WTC11 (cell line): ENCODE data around the gene RGL4. TPM values are rescaled to one million over a fixed set of nuclear protein-coding genes. Genes with fewer than 3 reads are reported as not detected.

Experiments
- ATAC-seq: fragments of 200-7000 bp; cut with Tn5 transposase; 2 replicates; pipeline ENCODE4 v1.10.0; 2021; ENCODE audit warnings: mild to moderate bottlenecking, moderate library complexity
- CTCF ChIA-PET: fragments of 300-600 bp; sonication (Branson Sonifier 250); formaldehyde crosslinking; loops from one replicate; lab custom pipeline; 2021; ENCODE audit warnings: antibody characterized with exemption; lab: Charles Lee
- POLR2A ChIA-PET: fragments of 350-600 bp; sonication (Branson Sonifier 250); formaldehyde crosslinking; loops from one replicate; lab custom pipeline; 2021; ENCODE audit warnings: antibody characterized with exemption; lab: Charles Lee
- DNase-seq: peaks from one replicate; pipeline ENCODE4 v3.0.0; 2021; ENCODE audit warnings: low spot score
- H3K27ac Mint-ChIP-seq: 2 replicates; pipeline ENCODE4 v1.8.0; 2021; ENCODE audit warnings: mixed read lengths
- H3K27me3 Mint-ChIP-seq: 2 replicates; pipeline ENCODE4 v1.8.0; 2021; ENCODE audit warnings: low read depth, mild to moderate bottlenecking, moderate library complexity, mixed read lengths
- H3K36me3 Mint-ChIP-seq: 2 replicates; pipeline ENCODE4 v1.8.0; 2021; ENCODE audit warnings: mixed read lengths
- H3K4me1 Mint-ChIP-seq: 2 replicates; pipeline ENCODE4 v1.8.0; 2022; ENCODE audit warnings: mixed read lengths
- H3K4me3 Mint-ChIP-seq: 2 replicates; pipeline ENCODE4 v1.8.0; 2021; ENCODE audit warnings: mild to moderate bottlenecking, moderate library complexity, mixed read lengths
- H3K9me3 Mint-ChIP-seq: 2 replicates; pipeline ENCODE4 v1.8.0; 2021; ENCODE audit warnings: mixed read lengths
- EMX1 ChIP-seq: fragments of 250-450 bp; sonication (Bioruptor Pico); IDR thresholded peaks from 2 replicates; pipeline ENCODE4 v1.8.0; 2021; ENCODE audit warnings: mild to moderate bottlenecking
- FOXJ3 ChIP-seq: sonication (generic); formaldehyde crosslinking; IDR thresholded peaks from 2 replicates; pipeline ENCODE4 v1.9.0; 2021; ENCODE audit warnings: missing genetic modification reagents, mild to moderate bottlenecking, borderline replicate concordance
- FOXK1 ChIP-seq: sonication (generic); formaldehyde crosslinking; IDR thresholded peaks from 2 replicates; pipeline ENCODE4 v1.8.0; 2022; ENCODE audit warnings: mild to moderate bottlenecking, moderate library complexity, missing genetic modification reagents
- FOXP1 ChIP-seq: sonication (generic); formaldehyde crosslinking; IDR thresholded peaks from 2 replicates; pipeline ENCODE4 v1.8.0; 2022; ENCODE audit warnings: missing genetic modification reagents, mild to moderate bottlenecking, moderate library complexity, borderline replicate concordance
- GRHL2 ChIP-seq: fragments of 250-450 bp; sonication (Bioruptor Pico); IDR thresholded peaks from 2 replicates; pipeline ENCODE4 v1.8.0; 2022; ENCODE audit warnings: mild to moderate bottlenecking, moderate library complexity; ENCODE audit not compliant: insufficient replicate concordance, severe bottlenecking
- HMGA2 ChIP-seq: fragments of 250-450 bp; sonication (Bioruptor Pico); IDR thresholded peaks from 2 replicates; pipeline ENCODE4 v1.4.0; 2021; ENCODE audit warnings: mild to moderate bottlenecking, moderate library complexity
- NFYB ChIP-seq: sonication (generic); formaldehyde crosslinking; conservative IDR thresholded peaks from 2 replicates; pipeline ENCODE4 v1.8.0; 2022; ENCODE audit warnings: low read depth, missing genetic modification reagents
- NR1H2 ChIP-seq: sonication (generic); formaldehyde crosslinking; IDR thresholded peaks from 2 replicates; pipeline ENCODE4 v1.9.0; 2021; ENCODE audit warnings: mild to moderate bottlenecking, moderate library complexity, missing genetic modification reagents
- ZNF396 ChIP-seq: fragments of 250-450 bp; sonication (Bioruptor Pico); IDR thresholded peaks from 2 replicates; pipeline ENCODE4 v1.8.0; 2021; ENCODE audit warnings: mild to moderate bottlenecking, moderate library complexity, borderline replicate concordance
- ZNF416 ChIP-seq: fragments of 250-450 bp; sonication (Bioruptor Pico); IDR thresholded peaks from 2 replicates; pipeline ENCODE4 v1.9.0; 2021; ENCODE audit warnings: mild to moderate bottlenecking, inconsistent platforms
- total RNA-seq: library from RNA; stranded (reverse); gene quantifications from 3 replicates; pipeline ENCODE4 v1.2.3, GENCODE V29; 2021
- TF ChIP-seq, protein P1 (sequence below): sonication (generic); formaldehyde crosslinking; IDR thresholded peaks from 2 replicates; pipeline ENCODE4 v1.8.1; 2023; ENCODE audit warnings: mild to moderate bottlenecking, missing genetic modification reagents, moderate library complexity
- TF ChIP-seq, protein P2 (sequence below): sonication (generic); formaldehyde crosslinking; IDR thresholded peaks from 2 replicates; pipeline ENCODE4 v1.8.1; 2022; ENCODE audit warnings: missing genetic modification reagents, borderline replicate concordance
- TF ChIP-seq, protein P3 (sequence below): sonication (generic); formaldehyde crosslinking; IDR thresholded peaks from 2 replicates; pipeline ENCODE4 v1.8.0; 2023; ENCODE audit warnings: missing genetic modification reagents, mild to moderate bottlenecking, borderline replicate concordance
- TF ChIP-seq, protein P4 (sequence below): sonication (generic); formaldehyde crosslinking; IDR thresholded peaks from 2 replicates; pipeline ENCODE4 v1.8.0; 2022; ENCODE audit warnings: mild to moderate bottlenecking, missing genetic modification reagents
- TF ChIP-seq, protein P5 (sequence below): fragments of 250-450 bp; sonication (Bioruptor Pico); IDR thresholded peaks from 2 replicates; pipeline ENCODE4 v1.8.0; 2021; ENCODE audit warnings: mild to moderate bottlenecking
- TF ChIP-seq, protein P6 (sequence below): sonication (generic); formaldehyde crosslinking; IDR thresholded peaks from 2 replicates; pipeline ENCODE4 v1.8.1; 2023; ENCODE audit warnings: mild to moderate bottlenecking, missing genetic modification reagents, moderate library complexity
- TF ChIP-seq, protein P7 (sequence below): sonication (generic); formaldehyde crosslinking; IDR thresholded peaks from 2 replicates; pipeline ENCODE4 v1.8.1; 2022; ENCODE audit warnings: mild to moderate bottlenecking, missing genetic modification reagents, moderate library complexity, borderline replicate concordance
- TF ChIP-seq, protein P8 (sequence below): fragments of 250-450 bp; sonication (Bioruptor Pico); conservative IDR thresholded peaks from 2 replicates; pipeline ENCODE4 v1.9.0; 2021; ENCODE audit warnings: mild to moderate bottlenecking

RGL4 gene
- total RNA-seq, 1 experiment from 2014 or later = not detected

DNA sequence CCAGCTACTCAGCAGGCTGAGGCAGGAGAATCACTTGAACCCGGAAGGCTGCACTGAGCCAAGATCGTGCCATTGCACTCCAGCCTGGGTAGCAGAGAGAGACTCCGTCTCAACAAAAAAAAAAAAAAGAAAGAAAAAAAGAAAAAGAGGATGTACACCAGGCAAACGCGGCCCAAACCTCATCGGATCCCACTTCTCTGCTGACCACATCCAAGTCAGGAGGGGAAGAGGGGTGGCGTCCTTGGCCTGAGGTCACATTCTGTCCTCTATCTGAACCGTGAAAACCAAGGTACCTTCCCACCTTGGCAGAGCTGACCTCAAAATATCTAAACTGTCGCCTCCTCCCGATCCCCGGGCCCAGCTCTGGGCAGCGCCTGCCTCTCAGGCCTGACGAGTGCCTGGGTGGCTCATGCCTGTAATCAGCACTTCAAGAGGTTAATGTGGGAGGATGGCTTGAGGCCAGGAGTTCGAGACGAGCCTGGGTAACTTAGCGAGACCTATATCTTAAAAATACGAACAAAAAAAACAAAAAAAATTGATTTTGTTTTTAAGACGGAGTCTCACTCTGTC lies 25.1 kb downstream of the RGL4 start:
- H3K27me3 Mint-ChIP-seq = no peaks in the 10 kb centered on the region
- H3K36me3 Mint-ChIP-seq = peaks cover 23% of the 10 kb centered on the region
- ChIA-PET CTCF (interaction anchor here (1.1 to 1.6 kb wide), 3 partner anchors 42 to 134 kb away, joined by 3 to 12 read pairs (median 6); partner anchors contain the start of gene CHCHD10), POLR2A (no interaction called here)
- 0 out of 2 replicates have a peak, but pooled peaks cover 4% of the 10 kb centered on the region for H3K4me1 Mint-ChIP-seq
- no peaks in the 10 kb centered on the region for H3K9me3 Mint-ChIP-seq
- no peak for DNase-seq
- H3K4me3 Mint-ChIP-seq = peak overlapping the region; percentile 71
- ATAC-seq = no peak
- H3K27ac Mint-ChIP-seq = no peak overlapping the region
- TF ChIP-seq FOXP1 (CRISPR knock-in tag) = no peak
- TF ChIP-seq, protein P1, sequence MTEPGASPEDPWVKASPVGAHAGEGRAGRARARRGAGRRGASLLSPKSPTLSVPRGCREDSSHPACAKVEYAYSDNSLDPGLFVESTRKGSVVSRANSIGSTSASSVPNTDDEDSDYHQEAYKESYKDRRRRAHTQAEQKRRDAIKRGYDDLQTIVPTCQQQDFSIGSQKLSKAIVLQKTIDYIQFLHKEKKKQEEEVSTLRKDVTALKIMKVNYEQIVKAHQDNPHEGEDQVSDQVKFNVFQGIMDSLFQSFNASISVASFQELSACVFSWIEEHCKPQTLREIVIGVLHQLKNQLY (CRISPR knock-in tag) = no peak
- TF ChIP-seq FOXK1 (CRISPR knock-in tag) = no peak
- TF ChIP-seq, protein P2, sequence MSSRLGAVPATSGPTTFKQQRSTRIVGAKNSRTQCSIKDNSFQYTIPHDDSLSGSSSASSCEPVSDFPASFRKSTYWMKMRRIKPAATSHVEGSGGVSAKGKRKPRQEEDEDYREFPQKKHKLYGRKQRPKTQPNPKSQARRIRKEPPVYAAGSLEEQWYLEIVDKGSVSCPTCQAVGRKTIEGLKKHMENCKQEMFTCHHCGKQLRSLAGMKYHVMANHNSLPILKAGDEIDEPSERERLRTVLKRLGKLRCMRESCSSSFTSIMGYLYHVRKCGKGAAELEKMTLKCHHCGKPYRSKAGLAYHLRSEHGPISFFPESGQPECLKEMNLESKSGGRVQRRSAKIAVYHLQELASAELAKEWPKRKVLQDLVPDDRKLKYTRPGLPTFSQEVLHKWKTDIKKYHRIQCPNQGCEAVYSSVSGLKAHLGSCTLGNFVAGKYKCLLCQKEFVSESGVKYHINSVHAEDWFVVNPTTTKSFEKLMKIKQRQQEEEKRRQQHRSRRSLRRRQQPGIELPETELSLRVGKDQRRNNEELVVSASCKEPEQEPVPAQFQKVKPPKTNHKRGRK (CRISPR knock-in tag) = no peak
- TF ChIP-seq FOXJ3 = no peak
- no peak for TF ChIP-seq EMX1 (CRISPR knock-in tag)
- no peak for TF ChIP-seq GRHL2 (CRISPR knock-in tag)

DNA sequence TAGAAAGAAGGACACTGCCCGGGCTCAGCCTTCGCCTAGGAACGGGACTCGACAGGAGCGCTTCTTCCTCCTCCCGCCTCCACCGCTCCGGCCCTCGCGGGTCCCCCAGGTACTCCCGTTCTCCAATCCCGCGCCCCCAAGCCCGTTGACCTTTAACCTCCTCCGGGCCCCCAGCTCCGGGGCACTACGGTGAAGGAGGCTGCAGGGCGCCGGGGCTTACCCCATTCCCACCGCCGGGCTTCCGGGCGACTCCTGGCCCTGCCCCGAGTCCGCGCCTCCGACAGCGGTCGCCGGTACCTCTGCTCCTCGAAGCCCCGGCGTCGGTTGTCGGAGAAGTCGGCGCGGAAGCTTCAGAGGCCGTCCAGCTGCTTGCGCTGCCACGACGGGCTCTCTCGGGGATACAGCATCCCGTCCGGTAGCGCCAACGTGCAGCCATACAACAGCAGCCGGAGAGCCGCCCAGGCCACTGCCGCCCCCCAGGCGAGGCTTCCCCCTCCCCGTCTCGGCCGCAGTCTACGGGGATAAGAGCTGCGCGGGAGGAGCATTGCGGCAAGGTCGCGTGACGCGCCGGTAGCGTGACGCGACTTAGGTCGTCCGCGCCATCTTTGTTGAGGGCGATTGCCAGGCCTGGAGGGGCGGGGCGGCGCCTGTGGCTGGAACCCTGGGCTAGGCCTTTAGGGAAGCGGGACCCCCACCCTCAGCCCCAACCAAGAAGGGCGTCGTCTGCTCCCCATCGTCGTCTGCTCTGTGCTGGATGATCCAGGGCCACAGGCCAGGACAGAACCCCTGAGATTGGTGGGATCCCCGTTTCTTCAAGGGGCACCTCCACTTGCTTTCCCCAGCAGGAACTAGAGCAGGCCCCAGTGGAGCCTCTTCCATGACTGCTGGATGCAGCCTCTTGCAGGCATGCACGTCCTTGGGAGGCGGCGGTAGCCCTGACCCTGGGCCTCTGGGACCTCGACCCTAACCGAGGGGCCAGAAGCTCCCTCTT lies 26.3 kb downstream of the RGL4 start:
- ChIA-PET POLR2A (interaction anchor here (0.5 to 0.7 kb wide), 4 partner anchors 18 to 683 kb away, joined by 3 to 4 read pairs (median 4); partner anchors contain the start of gene ZNF70), CTCF (interaction anchor here (0.6 to 1.6 kb wide), 6 partner anchors 43 to 140 kb away, joined by 3 to 12 read pairs (median 4); partner anchors contain the start of genes CHCHD10 and SLC2A11)
- DNase-seq (peak; percentile 90), ATAC-seq (peak; percentile 90)
- Mint-ChIP-seq H3K4me1 (0 out of 2 replicates have a peak, but pooled peaks cover 4% of the 10 kb centered on the region), H3K27ac (peak overlapping the region; percentile 74; the same call in 1 of the 2 replicates), H3K4me3 (peak overlapping the region; percentile 71), H3K9me3 (no peaks in the 10 kb centered on the region), H3K27me3 (no peaks in the 10 kb centered on the region), H3K36me3 (peaks cover 13% of the 10 kb centered on the region)
- TF ChIP-seq, protein P3, sequence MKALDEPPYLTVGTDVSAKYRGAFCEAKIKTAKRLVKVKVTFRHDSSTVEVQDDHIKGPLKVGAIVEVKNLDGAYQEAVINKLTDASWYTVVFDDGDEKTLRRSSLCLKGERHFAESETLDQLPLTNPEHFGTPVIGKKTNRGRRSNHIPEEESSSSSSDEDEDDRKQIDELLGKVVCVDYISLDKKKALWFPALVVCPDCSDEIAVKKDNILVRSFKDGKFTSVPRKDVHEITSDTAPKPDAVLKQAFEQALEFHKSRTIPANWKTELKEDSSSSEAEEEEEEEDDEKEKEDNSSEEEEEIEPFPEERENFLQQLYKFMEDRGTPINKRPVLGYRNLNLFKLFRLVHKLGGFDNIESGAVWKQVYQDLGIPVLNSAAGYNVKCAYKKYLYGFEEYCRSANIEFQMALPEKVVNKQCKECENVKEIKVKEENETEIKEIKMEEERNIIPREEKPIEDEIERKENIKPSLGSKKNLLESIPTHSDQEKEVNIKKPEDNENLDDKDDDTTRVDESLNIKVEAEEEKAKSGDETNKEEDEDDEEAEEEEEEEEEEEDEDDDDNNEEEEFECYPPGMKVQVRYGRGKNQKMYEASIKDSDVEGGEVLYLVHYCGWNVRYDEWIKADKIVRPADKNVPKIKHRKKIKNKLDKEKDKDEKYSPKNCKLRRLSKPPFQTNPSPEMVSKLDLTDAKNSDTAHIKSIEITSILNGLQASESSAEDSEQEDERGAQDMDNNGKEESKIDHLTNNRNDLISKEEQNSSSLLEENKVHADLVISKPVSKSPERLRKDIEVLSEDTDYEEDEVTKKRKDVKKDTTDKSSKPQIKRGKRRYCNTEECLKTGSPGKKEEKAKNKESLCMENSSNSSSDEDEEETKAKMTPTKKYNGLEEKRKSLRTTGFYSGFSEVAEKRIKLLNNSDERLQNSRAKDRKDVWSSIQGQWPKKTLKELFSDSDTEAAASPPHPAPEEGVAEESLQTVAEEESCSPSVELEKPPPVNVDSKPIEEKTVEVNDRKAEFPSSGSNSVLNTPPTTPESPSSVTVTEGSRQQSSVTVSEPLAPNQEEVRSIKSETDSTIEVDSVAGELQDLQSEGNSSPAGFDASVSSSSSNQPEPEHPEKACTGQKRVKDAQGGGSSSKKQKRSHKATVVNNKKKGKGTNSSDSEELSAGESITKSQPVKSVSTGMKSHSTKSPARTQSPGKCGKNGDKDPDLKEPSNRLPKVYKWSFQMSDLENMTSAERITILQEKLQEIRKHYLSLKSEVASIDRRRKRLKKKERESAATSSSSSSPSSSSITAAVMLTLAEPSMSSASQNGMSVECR = peak; percentile 87; the same call in 1 of the 2 replicates
- no peak for TF ChIP-seq ZNF416
- TF ChIP-seq, protein P4, sequence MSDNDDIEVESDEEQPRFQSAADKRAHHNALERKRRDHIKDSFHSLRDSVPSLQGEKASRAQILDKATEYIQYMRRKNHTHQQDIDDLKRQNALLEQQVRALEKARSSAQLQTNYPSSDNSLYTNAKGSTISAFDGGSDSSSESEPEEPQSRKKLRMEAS (CRISPR knock-in tag) = peak; percentile 76
- no peak for TF ChIP-seq ZNF396 (CRISPR knock-in tag)
- TF ChIP-seq HMGA2 (CRISPR knock-in tag) = no peak
- TF ChIP-seq, protein P5, sequence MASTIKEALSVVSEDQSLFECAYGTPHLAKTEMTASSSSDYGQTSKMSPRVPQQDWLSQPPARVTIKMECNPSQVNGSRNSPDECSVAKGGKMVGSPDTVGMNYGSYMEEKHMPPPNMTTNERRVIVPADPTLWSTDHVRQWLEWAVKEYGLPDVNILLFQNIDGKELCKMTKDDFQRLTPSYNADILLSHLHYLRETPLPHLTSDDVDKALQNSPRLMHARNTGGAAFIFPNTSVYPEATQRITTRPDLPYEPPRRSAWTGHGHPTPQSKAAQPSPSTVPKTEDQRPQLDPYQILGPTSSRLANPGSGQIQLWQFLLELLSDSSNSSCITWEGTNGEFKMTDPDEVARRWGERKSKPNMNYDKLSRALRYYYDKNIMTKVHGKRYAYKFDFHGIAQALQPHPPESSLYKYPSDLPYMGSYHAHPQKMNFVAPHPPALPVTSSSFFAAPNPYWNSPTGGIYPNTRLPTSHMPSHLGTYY = no peak
- TF ChIP-seq, protein P6, sequence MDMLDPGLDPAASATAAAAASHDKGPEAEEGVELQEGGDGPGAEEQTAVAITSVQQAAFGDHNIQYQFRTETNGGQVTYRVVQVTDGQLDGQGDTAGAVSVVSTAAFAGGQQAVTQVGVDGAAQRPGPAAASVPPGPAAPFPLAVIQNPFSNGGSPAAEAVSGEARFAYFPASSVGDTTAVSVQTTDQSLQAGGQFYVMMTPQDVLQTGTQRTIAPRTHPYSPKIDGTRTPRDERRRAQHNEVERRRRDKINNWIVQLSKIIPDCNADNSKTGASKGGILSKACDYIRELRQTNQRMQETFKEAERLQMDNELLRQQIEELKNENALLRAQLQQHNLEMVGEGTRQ = peak; percentile 98
- TF ChIP-seq, protein P7, sequence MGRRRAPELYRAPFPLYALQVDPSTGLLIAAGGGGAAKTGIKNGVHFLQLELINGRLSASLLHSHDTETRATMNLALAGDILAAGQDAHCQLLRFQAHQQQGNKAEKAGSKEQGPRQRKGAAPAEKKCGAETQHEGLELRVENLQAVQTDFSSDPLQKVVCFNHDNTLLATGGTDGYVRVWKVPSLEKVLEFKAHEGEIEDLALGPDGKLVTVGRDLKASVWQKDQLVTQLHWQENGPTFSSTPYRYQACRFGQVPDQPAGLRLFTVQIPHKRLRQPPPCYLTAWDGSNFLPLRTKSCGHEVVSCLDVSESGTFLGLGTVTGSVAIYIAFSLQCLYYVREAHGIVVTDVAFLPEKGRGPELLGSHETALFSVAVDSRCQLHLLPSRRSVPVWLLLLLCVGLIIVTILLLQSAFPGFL = no peak
- TF ChIP-seq NR1H2 (CRISPR knock-in tag) = no peak
- no peak for TF ChIP-seq NFYB (CRISPR knock-in tag)
- TF ChIP-seq, protein P8, sequence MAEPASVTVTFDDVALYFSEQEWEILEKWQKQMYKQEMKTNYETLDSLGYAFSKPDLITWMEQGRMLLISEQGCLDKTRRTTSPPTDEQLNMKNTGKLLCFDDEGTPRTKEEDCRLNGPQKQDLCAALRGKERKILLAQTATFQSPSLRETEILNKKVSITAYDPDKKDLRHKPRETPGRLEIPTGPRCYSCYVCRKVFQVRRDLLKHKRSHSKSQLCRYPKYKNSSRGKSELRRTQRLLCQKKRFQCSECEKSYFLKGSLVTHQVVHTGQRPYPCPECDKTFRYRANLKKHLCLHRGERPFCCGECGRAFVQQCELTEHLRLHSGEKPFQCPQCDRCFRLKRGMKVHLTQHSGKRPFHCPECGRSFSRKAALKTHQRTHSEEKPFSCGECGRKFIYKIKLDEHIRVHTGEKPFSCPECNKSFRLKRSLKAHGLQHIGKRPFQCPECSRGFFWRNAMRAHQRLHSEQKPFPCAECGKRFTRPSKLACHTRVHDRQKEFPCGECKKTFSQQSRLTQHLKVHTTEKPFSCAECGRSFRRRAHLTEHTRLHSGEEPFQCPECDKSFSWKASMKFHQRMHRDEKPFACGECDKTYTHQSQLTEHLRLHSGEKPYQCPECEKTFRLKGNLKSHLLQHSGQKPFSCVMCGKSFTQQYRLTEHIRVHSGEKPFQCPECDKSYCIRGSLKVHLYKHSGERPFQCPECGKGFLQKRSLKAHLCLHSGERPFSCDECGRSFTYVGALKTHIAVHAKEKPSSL = no peak
